K562 (cell line): ENCODE data around the gene RIT1. TPM values are rescaled to one million over a fixed set of nuclear protein-coding genes. Genes with fewer than 3 reads are reported as not detected.

Experiments used
- C11orf30 ChIP-seq: fragments of 450-650 bp; IDR thresholded peaks from 2 replicates; pipeline ENCODE4 v1.6.1; 2016; ENCODE audit warnings: low read depth, mild to moderate bottlenecking
- CEBPB ChIP-seq: fragments of 450-650 bp; IDR thresholded peaks from 2 replicates; pipeline ENCODE4 v1.6.1; 2016; ENCODE audit warnings: missing genetic modification characterization, missing compliant biosample characterization
- CEBPG ChIP-seq, 3 experiments: fragments of 200-800 bp in 1 of 3; sonication (Bioruptor generic) in 1 of 3; sonication (generic) in 1 of 3; formaldehyde crosslinking in 1 of 3; IDR thresholded peaks in 2 of 3; conservative IDR thresholded peaks in 1 of 3; 2 replicates each; pipeline versions ENCODE4 v1.6.1 to v1.8.0; 2016 to 2022; ENCODE audit warnings: missing compliant biosample characterization in 2 of 3, missing genetic modification characterization in 2 of 3, mild to moderate bottlenecking in 1 of 3, missing genetic modification reagents in 1 of 3
- CXXC5 ChIP-seq: fragments of 250-450 bp; sonication (Bioruptor Pico); IDR thresholded peaks from 2 replicates; pipeline ENCODE4 v1.8.0; 2022; ENCODE audit warnings: inconsistent platforms, mild to moderate bottlenecking, moderate library complexity
- DDX20 ChIP-seq: fragments of 450-650 bp; IDR thresholded peaks from 2 replicates; pipeline ENCODE4 v1.6.1; 2016; ENCODE audit warnings: missing genetic modification characterization, low read depth, mild to moderate bottlenecking, missing compliant biosample characterization, moderate library complexity
- E2F5 ChIP-seq: sonication (generic); formaldehyde crosslinking; IDR thresholded peaks from 2 replicates; pipeline ENCODE4 v1.8.0; 2022; ENCODE audit warnings: mild to moderate bottlenecking, missing genetic modification reagents
- E4F1 ChIP-seq: fragments of 250-450 bp; sonication (Bioruptor Pico); IDR thresholded peaks from 2 replicates; pipeline ENCODE4 v1.5.0; 2021; ENCODE audit warnings: mild to moderate bottlenecking, borderline replicate concordance
- GABPB2 ChIP-seq: fragments of 250-450 bp; sonication (Bioruptor Pico); conservative IDR thresholded peaks from 2 replicates; pipeline ENCODE4 v1.5.1; 2021; ENCODE audit warnings: mild to moderate bottlenecking
- HMG20A ChIP-seq: fragments of 450-650 bp; formaldehyde crosslinking; conservative IDR thresholded peaks from 2 replicates; pipeline ENCODE4 v1.4.0; 2020; ENCODE audit warnings: mild to moderate bottlenecking, mixed read lengths
- NCOA2 ChIP-seq, 2 experiments: fragments of 450-650 bp; IDR thresholded peaks; 2 replicates each; pipeline ENCODE4 v1.6.1; 2018; ENCODE audit warnings: mild to moderate bottlenecking in 2 of 2, moderate library complexity in 1 of 2; ENCODE audit not compliant: partially characterized antibody in 2 of 2
- PHB2 ChIP-seq: fragments of 450-650 bp; IDR thresholded peaks from 2 replicates; pipeline ENCODE4 v1.6.1; 2017; ENCODE audit warnings: low read depth
- RNF2 ChIP-seq: sonication (generic); IDR thresholded peaks from 2 replicates; pipeline ENCODE4 v1.6.1; 2016
- SIN3A ChIP-seq, 2 experiments: fragments of 150-350 bp in 1 of 2; IDR thresholded peaks; 2 replicates each; pipeline ENCODE4 v1.6.1; 2011 to 2016; ENCODE audit warnings: borderline replicate concordance in 2 of 2, low read depth in 2 of 2, low read length in 2 of 2, mild to moderate bottlenecking in 2 of 2, moderate library complexity in 2 of 2; ENCODE audit not compliant: control insufficient read depth in 1 of 2
- TAL1 ChIP-seq: fragments of 450-650 bp; IDR thresholded peaks from 2 replicates; pipeline ENCODE4 v1.6.1; 2016; ENCODE audit warnings: mild to moderate bottlenecking
- TEAD1 ChIP-seq, 2 experiments: fragments of 450-650 bp in 1 of 2; sonication (generic) in 1 of 2; formaldehyde crosslinking; IDR thresholded peaks; 2 replicates each; pipeline versions ENCODE4 v1.4.0 to v1.8.0; 2020 to 2022; ENCODE audit warnings: mild to moderate bottlenecking in 2 of 2, missing genetic modification reagents in 1 of 2
- YBX1 ChIP-seq: fragments of 450-650 bp; IDR thresholded peaks from 2 replicates; pipeline ENCODE4 v1.7.1; 2016; ENCODE audit warnings: mild to moderate bottlenecking
- ZC3H11A ChIP-seq: IDR thresholded peaks from 2 replicates; pipeline ENCODE4 v1.6.1; 2012; ENCODE audit warnings: low read depth, low read length, improper control_type of control experiment
- ZNF174 ChIP-seq: fragments of 250-450 bp; sonication (Bioruptor Pico); IDR thresholded peaks from 2 replicates; pipeline ENCODE4 v1.4.0; 2020; ENCODE audit warnings: mild to moderate bottlenecking
- ZNF217 ChIP-seq: sonication (generic); formaldehyde crosslinking; IDR thresholded peaks from 2 replicates; pipeline ENCODE4 v1.8.0; 2022; ENCODE audit warnings: mild to moderate bottlenecking, missing genetic modification reagents
- ZNF77 ChIP-seq: fragments of 250-450 bp; sonication (Bioruptor Pico); IDR thresholded peaks from 2 replicates; pipeline ENCODE4 v1.5.0; 2020
- polyA plus RNA-seq, 8 experiments: library from polyadenylated mRNA; depleted of rRNA in 4 of 8; stranded (reverse) in 5 of 8; unstranded in 3 of 8; fragments of >200 nt; fragmentation: Nextera tagmentation in 2 of 8; fragmentation: Illumina TruSeq in 1 of 8; extraction: Ambion mirVana in 2 of 8; extraction: Trizol in 1 of 8; gene quantifications; 2 replicates each; pipeline versions ENCODE4 v1.2.1 to v1.2.3, GENCODE V29; 2011 to 2014; ENCODE audit warnings: inconsistent platforms in 1 of 8, missing spikeins in 1 of 8
- total RNA-seq, 7 experiments: library from RNA; depleted of rRNA in 6 of 7; stranded (reverse); fragments of >200 nt in 6 of 7; fragmentation: Illumina TruSeq in 2 of 7; extraction: Trizol in 2 of 7; gene quantifications; 2 replicates each; pipeline versions ENCODE4 v1.2.1 to v1.2.3, GENCODE V29; 2011 to 2021; ENCODE audit warnings: low replicate concordance in 1 of 7
- TF ChIP-seq, protein P1 (sequence below): sonication (generic); formaldehyde crosslinking; IDR thresholded peaks from 2 replicates; pipeline ENCODE4 v1.8.0; 2022; ENCODE audit warnings: mild to moderate bottlenecking, missing genetic modification reagents, borderline replicate concordance
- TF ChIP-seq, protein P2 (sequence below): IDR thresholded peaks from 2 replicates; pipeline ENCODE4 v1.6.1; 2011; ENCODE audit not compliant: insufficient read length; ENCODE audit errors: extremely low read depth

The RIT1 gene
- total and polyA plus RNA-seq, 9 of the 15 experiments (the other 6 are each of a cell fraction or from before 2014, with no cell fraction given): 13.5 to 57.6 (median 22.9) TPM

GRCh38 chr1:155934097-155934935, 23.2 kb upstream of the RIT1 start, which contains the start of gene KHDC4 (continued):
- TF ChIP-seq, protein P1, sequence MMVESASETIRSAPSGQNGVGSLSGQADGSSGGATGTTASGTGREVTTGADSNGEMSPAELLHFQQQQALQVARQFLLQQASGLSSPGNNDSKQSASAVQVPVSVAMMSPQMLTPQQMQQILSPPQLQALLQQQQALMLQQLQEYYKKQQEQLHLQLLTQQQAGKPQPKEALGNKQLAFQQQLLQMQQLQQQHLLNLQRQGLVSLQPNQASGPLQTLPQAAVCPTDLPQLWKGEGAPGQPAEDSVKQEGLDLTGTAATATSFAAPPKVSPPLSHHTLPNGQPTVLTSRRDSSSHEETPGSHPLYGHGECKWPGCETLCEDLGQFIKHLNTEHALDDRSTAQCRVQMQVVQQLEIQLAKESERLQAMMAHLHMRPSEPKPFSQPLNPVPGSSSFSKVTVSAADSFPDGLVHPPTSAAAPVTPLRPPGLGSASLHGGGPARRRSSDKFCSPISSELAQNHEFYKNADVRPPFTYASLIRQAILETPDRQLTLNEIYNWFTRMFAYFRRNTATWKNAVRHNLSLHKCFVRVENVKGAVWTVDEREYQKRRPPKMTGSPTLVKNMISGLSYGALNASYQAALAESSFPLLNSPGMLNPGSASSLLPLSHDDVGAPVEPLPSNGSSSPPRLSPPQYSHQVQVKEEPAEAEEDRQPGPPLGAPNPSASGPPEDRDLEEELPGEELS (CRISPR knock-in tag): no peak
- TF ChIP-seq ZNF77 (CRISPR knock-in tag) (no peak), YBX1 (no peak), HMG20A (CRISPR knock-in tag) (no peak), E2F5 (no peak), TAL1 (no peak), E4F1 (CRISPR knock-in tag) (no peak), CXXC5 (CRISPR knock-in tag) (peak; percentile 88), DDX20 (tag) (no peak), PHB2 (0 out of 2 replicates have a peak, but pooled peaks have one; percentile 1), CEBPG (CRISPR knock-in tag; IDR thresholded peaks at IDR 0.05) (0 out of 2 replicates have a peak, but pooled peaks have one; percentile 33), CEBPG (tag; conservative IDR thresholded peaks at IDR 0.05 in 1 of 2, IDR thresholded peaks at IDR 0.05 in 1 of 2) (no peak), GABPB2 (CRISPR knock-in tag) (0 out of 2 replicates have a peak, but pooled peaks have one; percentile 43), C11orf30 (peak; percentile 91), ZC3H11A (no peak), ZNF174 (CRISPR knock-in tag) (no peak), TEAD1 (CRISPR knock-in tag; IDR thresholded peaks at IDR 0.05) (peak; percentile 69 to 83; a peak in 2 of 4 replicates), SIN3A (IDR thresholded peaks at IDR 0.05; ENCODE audit: borderline replicate concordance in 2 of 2, control insufficient read depth in 1 of 2, low read depth in 2 of 2, low read length in 2 of 2) (peak; percentile 58 to 82; a peak in 2 of 4 replicates), RNF2 (no peak), NCOA2 (IDR thresholded peaks at IDR 0.05; ENCODE audit: partially characterized antibody in 2 of 2) (no peak), CEBPB (tag) (no peak), ZNF217 (CRISPR knock-in tag) (no peak)
- TF ChIP-seq, protein P2, sequence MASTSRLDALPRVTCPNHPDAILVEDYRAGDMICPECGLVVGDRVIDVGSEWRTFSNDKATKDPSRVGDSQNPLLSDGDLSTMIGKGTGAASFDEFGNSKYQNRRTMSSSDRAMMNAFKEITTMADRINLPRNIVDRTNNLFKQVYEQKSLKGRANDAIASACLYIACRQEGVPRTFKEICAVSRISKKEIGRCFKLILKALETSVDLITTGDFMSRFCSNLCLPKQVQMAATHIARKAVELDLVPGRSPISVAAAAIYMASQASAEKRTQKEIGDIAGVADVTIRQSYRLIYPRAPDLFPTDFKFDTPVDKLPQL: no peak
